Upper lobe of left lung (tissue), 4 donors: Measurements from ENCODE around the gene CUX1.

Experiments used
- CTCF ChIP-seq, 6 experiments: fragments of 450-650 bp in 4 of 6; fragments of 200-600 bp in 2 of 6; sonication (generic) in 2 of 6; IDR thresholded peaks; one replicate each; pipeline ENCODE4 v1.5.1; 2016 to 2019; ENCODE audit warnings: antibody characterized with exemption in 6 of 6
- EP300 ChIP-seq, 4 donors: sonication (generic); formaldehyde crosslinking; IDR thresholded peaks; one replicate each; pipeline ENCODE4 v1.5.1; 2017; ENCODE audit warnings: antibody characterized with exemption in 4 of 4, control low read depth in 2 of 4
- POLR2A ChIP-seq, 4 donors: fragments of 450-650 bp; IDR thresholded peaks; one replicate each; pipeline ENCODE4 v1.5.1; 2016 to 2017; ENCODE audit warnings: antibody characterized with exemption in 4 of 4, mild to moderate bottlenecking in 2 of 4
- POLR2AphosphoS5 ChIP-seq, 2 donors: sonication (generic); formaldehyde crosslinking; IDR thresholded peaks; one replicate each; pipeline ENCODE4 v1.5.1; 2017; ENCODE audit warnings: antibody characterized with exemption in 2 of 2

DNA sequence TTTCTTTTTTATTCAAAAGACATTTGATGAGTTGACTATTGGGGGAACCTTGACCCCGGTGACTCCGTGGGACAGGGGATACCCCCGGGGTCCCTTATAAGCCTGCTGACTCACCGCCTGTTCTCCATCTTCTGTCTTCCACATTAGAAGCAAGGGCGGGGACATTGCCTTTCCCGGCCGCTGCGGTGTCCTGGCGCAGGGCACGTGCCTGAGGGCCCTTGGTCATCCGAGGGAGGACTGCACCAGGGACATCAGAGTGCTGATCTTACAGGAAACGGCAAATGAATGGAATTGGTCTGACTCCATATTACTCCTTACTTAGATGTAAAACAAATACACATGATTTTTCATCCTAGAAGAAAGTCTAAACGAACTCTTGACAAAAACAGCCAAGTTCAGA, 170.1 kb downstream of the CUX1 start:
- TF ChIP-seq POLR2A (IDR thresholded peaks at IDR 0.05) (no peak), CTCF (IDR thresholded peaks at IDR 0.05) (no peak), POLR2AphosphoS5 (IDR thresholded peaks at IDR 0.05) (no peak), EP300 (IDR thresholded peaks at IDR 0.05) (no peak)
